Measurements from ENCODE around the gene FAM153A.
"Not testable (repeated sequence)": the region's sequence is repeated elsewhere in the genome, so short reads cannot be mapped to it uniquely, and the experiment has no call there.

- not testable (repeated sequence) for TF ChIP-seq ZBTB33 (IDR thresholded peaks at IDR 0.05); CHD1 (IDR thresholded peaks at IDR 0.05; ENCODE audit: low read depth, low read length); TAF1 (IDR thresholded peaks at IDR 0.05; ENCODE audit: borderline replicate concordance, low read depth, low read length); CTCF (IDR thresholded peaks at IDR 0.05 in 2 of 3, conservative IDR thresholded peaks at IDR 0.05 in 1 of 3; ENCODE audit: control insufficient read depth in 2 of 3, extremely low read depth in 1 of 3, insufficient read depth in 1 of 3, low read depth in 3 of 3, low read length in 3 of 3); REST (IDR thresholded peaks at IDR 0.05; ENCODE audit: low read depth, low read length)
Measured at GRCh38 chr5:177809209-177809913, 26.7 kb upstream of the FAM153A start.
